NCI-H2029 treated with DMSO at 0.1 percent for 48 hours (cell line): ENCODE measurements around the gene TCTN1.
"Not testable (repeated sequence)": the region's sequence is repeated elsewhere in the genome, so short reads cannot be mapped to it uniquely, and the experiment has no call there.

ENCODE experiments used
- DNase-seq: peaks from one replicate; lab custom pipeline; 2025; lab: John Stamatoyannopoulos, UW

Gene TCTN1

DNA sequence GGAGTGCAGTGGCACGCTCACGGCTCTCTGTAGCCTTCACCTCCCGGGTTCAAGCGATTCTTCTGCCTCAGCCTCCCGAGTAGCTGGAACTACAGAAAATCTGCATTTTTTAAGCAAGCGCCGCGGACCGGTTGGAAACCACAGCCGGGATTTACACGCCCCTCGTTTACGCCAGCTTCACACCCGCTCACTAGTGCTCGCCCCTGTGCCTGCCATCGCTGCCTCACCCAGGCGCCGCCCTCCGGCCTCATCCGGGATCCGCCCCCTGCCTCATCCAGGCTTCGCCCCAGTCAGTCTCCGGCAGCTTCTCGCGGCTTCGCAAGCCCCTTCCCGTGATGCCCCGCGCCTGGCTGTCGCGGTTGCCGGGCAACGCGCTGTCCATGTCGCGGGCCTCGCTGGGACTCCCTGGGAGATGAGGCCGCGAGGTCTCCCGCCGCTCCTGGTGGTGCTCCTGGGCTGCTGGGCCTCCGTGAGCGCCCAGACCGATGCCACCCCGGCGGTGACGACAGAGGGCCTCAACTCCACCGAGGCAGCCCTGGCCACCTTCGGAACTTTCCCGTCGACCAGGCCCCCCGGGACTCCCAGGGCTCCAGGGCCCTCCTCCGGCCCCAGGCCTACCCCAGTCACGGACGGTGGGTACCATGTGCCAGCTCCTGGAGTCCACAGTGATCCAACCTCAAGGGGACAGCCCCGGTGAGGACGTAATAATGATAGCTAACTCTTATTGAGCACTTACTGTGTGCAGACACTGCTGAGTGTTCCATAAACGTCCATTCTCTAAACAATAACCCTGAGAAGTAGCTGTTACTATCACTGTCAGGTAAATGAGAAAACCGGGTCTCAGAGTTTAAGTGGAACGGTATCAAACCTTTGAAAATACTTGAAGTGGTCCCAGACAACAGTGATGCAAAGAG, at the start of gene TCTN1:
Gene TCTN1, plus strand, starts transcription at position 359 of the 914 bp plus-strand sequence. Its CDS starts 54 bp downstream, at position 413.
- DNase-seq: peak; percentile 63

DNA sequence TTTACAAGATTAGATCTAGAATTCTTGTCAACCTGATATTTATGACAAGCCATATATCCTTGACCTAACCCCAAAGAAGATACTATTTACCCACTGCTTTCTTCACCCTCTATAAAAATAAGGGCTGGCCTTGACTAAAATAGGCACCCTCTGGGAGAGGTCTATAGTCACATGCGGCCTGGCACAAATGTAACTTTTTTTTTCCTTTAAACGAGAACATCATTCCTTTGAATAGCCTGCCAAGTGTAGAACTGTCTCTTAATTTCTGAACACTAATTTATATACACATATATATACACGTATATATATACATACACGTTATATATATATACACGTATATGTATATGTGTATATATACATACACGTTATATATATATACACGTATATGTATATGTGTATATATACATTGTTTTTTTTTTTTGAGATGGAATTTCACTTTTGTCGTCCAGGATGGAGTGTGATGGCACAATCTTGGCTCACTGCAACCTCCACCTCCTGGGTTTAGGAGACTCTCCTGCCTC, 49.4 kb upstream of the TCTN1 start:
- no peak for DNase-seq

DNA sequence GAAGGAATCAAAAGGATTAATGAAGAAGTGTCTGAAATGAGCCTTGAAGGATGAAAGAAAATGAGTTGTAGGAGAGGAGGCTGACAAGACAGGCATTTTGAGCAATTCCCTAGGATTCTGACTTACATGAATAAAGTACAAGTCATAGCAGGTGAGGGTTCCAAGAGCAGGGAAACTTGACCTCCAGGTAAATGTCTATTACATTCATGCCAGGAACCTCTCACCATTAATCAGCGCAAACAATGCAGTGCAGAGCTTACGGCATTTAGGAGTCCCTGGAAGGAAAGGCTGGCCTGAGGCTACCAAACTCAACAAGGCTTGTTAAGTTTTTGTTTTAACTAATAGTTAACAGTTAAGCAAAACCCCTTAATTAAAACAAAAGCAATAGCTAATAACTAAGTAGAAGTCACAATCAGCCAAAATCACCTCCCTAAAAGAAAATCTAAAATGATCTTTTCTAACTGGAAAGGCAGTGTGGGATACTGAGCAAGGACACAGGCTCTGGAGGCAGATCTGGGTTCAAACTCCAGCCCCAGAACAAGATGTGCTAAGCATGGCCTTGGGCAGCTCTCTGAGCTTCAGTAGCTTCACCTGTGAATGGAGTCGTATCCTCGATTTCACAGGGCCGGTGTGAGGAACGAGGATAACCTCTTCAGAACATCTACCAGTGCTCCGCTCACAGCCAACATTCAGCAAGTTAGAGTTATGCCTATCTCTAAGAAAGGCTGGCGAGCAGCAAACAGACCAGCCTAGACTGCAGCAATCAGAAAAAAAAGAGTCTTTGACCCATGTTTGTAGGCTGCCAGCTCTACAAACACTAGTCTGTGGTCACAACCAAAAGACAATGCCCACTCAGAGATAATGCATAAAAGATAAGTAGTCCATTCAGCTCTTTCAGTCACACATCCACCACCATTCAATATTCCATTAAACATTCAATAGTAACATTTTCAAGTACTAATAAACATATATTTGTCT, 47.7 kb upstream of the TCTN1 start:
- peak; percentile 86 for DNase-seq

DNA sequence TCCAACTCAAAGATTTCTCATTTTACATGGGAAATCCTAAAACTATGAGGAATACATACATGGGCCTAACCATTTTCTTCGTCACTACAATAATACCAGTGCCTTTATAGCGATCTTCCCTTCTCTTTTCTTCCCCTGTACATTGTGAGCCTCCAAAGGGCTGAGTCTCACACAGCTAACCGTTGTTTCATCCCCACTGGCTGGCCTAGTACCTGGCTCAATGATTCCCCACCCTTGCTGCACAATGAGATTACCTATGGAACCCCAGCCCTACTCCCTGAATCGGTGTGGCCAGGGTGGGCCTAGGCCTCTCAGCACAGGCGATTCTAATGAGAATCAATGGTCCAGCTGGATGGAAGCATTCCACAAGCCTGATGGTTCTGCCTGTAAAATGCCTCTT, 46.9 kb upstream of the TCTN1 start:
- no peak for DNase-seq

DNA sequence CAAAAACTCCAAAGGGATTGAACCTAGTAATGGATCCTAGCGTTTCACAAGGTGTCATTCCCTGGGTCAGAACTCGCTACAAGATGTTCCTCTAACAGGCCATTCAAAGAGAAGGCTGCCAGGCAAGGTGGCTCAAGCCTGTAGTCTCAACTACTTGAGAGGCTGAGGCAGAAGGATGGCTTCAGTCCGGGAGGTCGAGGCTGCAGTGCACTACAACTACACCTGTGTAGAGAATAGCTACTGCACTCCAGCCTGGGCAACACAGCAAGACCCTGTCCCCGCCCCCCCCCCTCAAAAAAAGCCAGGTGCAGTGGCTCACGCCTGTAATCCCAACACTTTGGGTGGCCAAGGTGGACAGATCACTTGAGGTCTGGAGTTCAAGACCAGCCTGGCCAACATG, 45.2 kb upstream of the TCTN1 start:
- DNase-seq: no peak

DNA sequence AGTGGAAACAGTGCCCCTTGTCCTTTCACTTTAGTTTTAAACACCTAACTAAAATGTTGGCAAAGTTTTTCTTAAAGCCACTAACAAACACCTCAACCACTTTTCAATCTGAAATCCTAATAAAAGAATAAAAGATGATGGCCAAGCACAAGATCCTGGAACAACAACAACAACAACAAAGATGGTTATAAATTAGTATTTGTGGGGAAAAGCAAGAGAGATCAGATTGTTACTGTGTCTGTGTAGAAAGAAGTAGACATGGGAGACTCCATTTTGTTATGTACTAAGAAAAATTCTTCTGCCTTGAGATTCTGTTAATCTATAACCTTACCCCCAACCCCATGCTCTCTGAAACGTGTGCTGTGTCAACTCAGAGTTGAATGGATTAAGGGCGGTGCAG, 44.1 kb upstream of the TCTN1 start:
- DNase-seq: not testable (repeated sequence)

DNA sequence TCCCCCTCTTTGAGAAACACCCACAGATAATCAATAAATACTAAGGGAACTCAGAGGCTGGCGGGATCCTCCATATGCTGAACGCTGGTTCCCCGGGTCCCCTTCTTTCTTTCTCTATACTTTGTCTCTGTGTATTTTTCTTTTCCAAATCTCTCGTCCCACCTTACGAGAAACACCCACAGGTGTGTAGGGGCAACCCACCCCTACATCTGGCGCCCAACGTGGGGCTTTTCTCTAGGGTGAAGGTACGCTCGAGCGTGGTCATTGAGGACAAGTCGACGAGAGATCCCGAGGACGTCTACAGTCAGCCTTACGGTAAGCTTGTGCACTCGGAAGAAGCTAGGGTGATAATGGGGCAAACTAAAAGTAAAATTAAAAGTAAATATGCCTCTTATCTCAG, 43.1 kb upstream of the TCTN1 start:
- DNase-seq: not testable (repeated sequence)

DNA sequence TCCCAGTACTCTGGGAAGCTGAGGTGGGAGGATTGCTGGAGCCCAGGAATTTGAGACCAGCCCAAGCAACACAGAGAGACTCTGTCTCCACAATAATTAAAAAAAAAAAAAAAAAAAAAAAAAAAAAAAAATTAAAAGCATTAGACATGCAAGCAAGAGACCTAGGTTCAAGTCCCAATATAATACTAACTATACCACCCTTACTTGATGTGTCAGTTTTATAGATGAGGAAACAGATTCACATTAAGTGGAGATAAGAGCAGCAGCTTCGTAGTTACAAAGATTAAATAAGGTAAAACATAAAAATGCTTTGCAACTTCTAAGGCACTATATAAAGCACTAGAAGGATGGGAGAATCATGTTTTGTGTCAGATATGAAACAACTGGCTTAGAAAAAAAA, 39.9 kb upstream of the TCTN1 start:
- DNase-seq: no peak

DNA sequence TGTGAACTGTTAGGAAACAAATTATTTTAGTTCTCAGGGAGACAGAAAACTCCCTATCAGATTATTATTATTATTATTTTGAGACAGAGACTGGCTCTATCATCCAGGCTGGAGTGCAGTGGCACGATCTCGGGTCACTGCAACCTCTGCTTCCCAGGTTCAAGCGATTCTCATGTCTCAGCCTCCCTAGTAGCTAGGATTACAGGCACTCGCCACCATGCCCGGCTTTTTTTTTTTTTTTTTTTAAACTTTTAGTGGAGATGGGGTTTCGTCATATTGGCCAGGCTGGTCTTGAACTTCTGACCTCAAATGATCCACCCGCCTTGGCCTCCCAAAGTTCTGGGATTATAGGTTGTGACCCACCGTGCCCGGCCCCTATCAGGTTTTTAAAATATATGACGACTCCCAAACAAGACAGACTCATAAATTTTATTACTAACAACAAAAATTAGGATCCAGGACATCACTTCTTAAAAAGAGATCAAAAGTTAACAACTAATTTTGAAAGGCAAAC, 39.2 kb upstream of the TCTN1 start:
- DNase-seq: not testable (repeated sequence)

DNA sequence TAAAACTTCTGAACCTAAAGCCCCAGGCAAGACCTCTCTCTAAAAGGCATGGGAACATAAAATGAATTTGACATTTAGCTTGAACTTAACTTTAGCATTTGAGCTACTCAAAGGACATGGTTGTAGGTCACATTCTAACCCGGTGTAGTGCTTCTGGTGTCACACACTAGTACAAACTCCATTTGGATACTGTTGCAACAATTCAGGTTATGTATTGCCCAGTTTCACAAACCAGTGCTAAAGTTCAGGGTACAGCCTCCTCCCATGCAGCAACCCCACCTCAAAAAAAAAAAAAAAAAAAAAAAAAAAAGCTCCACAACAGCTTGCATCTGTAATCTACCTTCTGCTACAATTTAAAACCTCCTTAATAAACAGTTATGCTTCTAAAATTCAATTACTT, 38.6 kb upstream of the TCTN1 start:
- DNase-seq: no peak

DNA sequence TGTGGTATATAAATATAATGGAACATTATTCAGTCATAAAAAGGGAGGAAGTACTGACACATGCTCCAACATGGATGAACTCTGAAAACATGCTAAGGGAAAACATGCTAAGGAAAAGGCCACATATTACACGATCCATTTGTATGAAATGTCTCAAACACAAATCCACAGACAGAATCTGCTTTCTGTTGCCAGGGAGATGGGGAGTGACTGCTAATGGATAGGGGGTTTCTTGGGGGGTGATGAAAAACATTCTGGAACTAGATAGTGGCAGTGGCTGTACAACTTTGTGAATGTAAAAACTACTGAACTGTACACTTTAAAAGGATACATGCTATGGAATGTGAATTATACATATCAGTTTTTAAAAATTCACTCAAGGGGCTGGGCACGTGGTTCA, 37.4 kb upstream of the TCTN1 start:
- no peak for DNase-seq

DNA sequence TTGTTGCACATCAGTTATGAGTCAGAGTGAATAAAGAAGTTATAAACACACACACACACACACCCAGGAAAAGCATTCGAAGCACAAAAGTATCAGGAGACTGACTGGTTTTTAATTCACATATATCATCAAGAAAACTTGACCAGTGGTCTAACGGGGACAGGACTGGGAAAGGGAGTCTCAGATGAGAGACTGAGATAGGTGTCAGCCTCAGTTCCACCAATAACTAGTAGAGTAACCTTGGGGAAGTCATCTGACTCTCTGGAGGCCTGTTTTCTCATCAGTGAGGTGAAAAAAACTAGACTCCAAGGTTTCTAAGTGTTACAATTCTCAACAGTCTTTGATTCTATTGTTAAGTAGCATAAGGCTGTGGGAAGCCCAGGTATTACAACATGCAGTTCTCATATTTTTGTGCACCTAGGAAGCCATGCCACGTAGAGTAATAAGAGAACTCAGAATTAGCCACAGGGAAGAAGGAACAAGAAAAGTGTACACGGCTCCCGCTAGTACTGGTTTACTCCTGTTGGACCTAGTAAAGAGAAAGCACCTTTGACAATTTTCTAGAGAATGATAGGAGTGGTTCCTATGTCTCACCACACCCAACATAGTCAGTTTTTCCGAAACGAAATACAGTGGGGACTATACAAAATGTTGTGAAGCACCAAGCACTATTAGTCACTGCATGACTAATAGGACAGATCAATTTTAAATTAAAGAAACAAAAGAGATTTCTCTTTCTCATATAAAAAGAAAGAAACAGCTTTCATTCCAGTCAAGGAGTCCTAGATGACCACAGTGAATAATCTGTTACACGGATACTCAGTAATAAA, 35.9 kb upstream of the TCTN1 start:
- DNase-seq: no peak

DNA sequence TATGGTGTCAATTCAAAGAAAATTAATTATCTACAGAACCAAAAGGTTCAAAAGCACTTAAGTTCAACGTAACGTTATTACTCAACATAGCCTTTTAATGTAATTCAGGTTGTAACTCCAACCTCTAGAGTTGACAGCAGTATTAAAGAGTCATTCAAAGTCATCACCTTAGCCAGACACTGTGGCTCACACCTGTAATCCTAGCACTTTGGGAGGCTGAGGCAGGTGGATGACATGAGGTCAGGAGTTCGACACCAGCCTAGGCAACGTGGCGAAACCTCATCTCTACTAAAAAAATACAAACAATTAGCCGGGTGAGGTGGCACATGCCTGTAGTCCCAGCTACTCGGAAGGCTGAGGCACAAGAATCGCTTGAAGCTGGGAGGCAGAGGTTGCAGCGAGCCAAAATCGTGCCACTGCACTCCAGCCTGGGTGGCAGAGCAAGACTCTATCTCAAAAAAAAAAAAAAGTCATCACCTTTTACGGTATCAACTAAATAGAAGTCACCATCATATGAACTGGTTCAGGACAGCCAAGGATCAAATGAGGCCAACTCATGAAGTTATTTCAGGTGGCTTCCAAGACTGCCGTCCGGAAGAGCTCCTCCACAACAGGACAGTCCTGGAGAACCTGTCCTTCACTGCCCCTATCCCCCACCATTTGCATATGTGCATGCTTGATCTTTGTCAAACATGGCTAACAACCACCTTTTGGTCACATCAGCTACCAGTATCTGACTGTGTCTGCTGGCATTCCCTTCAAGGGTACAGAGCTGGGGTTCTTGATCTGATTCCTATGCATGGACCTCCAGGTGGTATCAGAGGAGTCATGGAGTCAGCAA, 35.0 kb upstream of the TCTN1 start:
- no peak for DNase-seq

DNA sequence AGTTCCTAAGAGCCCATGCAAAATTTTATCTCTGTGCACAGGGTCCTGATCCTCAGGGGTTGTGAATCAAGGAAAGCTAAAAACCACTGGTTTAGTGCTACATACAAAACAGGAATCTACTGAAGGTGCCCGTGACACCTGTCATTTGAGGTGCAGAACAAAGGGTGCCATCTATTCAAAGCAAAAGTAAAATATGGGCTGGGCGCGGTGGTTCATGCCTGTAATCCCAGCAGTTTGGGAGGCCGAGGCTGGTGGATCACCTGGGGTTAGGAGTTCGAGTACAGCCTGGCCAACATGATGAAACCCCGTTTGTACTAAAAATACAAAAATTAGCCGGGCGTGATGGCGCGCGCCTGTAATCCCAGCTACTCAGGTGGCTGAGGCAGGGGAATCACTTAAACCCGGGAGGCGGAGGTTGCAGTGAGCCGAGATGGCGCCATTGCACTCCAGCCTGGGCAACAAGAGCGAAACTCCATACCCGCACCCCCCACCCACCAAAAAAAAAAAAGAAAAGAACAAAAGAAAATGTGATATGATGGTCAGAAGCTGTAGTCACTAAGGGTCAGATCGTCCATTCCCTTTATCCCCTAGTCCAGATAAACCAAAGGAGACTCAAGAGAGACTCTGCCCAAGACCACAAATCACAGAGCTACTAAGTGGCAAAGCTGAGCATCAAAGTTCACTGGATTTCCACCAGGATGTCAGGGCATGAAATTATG, 34.2 kb upstream of the TCTN1 start:
- no peak for DNase-seq

DNA sequence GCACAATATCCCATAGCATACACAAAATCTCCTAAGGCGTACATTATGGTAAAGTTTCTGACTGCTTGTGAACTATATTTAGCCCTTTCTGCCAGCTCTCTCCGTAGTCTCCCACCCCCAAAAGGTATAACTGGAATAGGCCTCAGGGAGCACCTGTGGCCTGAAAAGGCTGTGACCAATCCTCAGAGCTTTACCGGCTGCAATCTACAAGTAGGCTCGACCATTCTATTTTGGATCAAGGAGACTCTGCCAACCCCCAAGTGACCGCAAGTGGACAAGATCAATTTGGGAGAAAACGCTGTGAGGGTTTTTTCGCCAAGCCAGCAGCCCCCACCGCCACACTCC, 32.0 kb upstream of the TCTN1 start:
- DNase-seq: no peak

DNA sequence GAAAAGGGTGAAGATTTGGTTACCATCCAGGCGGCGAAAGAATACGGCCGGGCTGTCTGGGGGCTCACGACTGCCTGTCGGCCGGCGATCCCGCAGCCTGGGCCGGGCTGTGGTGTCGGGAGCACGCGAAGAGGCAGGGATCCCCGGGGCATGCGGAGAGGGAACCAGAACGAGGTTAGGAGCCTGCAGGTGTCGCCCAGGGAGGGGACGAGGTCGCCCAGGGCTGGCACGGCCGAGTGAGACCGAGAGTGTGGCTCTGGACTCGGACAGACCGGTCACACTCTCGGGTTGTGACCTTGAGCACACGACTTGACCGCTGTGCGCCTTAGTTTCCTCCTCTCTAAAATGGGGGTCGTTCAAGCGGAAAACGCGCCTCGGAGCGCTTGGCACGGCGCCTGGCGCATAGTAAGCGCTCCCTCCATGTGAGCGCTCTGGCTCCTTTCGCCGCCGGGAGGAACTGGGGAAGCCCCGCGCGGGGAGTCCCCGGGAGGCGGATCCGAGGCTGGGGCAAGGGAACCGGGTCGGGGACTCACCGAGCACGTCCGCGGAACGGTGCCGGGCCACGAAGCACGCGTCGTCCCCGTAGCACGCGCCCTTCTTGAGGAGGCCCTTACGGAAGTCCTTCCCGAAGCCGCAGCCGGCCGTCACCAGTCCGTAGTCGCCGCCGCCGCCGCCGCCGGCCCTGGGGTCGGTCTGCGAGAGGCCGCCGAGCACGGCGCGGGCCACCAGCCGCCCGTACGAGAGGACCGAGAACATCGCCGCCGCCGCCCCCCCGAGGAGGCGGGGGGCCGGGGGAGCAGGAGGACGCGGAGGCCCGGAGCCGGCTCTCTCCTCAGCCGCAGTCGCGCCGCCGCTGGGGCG, 31.4 kb upstream of the TCTN1 start:
- no peak for DNase-seq

DNA sequence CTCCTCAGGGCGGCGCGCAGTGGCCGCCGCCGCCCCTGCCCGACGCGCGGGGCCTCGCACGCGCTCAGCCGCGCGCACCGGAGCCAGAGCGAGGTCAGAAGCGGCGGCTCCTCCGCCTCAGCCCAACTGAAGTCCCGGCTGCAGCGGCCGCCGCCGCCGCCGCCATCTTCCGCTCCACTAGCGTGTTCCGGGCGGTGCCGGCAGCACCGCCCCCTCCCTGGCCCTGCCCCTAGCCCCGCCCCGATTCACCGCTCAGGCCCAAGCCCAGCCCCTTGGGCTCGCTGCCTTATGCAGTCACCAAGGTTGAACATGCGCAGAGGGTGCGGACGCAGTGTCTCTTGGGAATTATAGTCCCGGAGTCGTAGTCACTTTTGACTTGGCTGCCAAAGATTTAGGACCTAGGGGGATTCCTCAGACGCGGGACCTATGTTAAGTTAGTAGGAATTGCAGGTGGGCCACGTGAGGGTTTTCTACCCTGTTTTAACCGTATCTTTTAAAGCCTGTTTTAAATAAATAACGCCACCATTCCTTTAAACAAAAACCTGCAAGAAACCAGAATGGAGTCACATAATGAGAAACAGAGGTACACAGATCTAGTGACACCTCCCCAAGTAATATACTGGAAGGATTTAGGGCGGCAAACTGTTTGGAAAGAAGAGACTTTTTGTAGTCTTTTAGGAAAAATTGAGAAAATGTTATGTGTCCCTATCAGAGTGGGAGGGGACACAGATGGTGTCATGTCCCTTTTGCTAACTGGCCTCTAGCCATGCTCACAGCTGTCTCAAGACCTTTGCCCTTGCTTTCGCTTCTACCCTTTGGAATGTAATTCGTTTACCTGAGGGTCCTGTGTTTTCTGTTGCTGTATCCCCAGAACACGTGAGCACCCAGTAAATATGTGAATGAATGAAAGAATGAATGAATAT, 30.5 kb upstream of the TCTN1 start, which contains the start of gene PPTC7:
Gene PPTC7, minus strand, starts transcription at position 182 of the 923 bp plus-strand sequence. CDS start 287 bp downstream, outside the sequence.
- DNase-seq: peak; percentile 86
